K562 (cell line): ENCODE measurements around the gene GPR179. TPM values are rescaled to one million over a fixed set of nuclear protein-coding genes. Genes with fewer than 3 reads are reported as not detected.

Source experiments
- CBFA2T3 ChIP-seq: fragments of 450-650 bp; IDR thresholded peaks from 2 replicates; pipeline ENCODE4 v1.6.1; 2017
- CREM ChIP-seq: IDR thresholded peaks from 2 replicates; pipeline ENCODE4 v1.6.1; 2014; ENCODE audit warnings: antibody characterized with exemption, low read depth
- ELF1 ChIP-seq: fragments of 200-800 bp; sonication (Bioruptor generic); IDR thresholded peaks from 2 replicates; pipeline ENCODE4 v1.6.1; 2016; ENCODE audit warnings: missing genetic modification characterization, missing compliant biosample characterization
- EP400 ChIP-seq: fragments of 450-650 bp; IDR thresholded peaks from 2 replicates; pipeline ENCODE4 v1.6.1; 2017; ENCODE audit warnings: antibody characterized with exemption, mild to moderate bottlenecking, moderate library complexity
- HMGN3 ChIP-seq: IDR thresholded peaks from 2 replicates; pipeline ENCODE4 v1.6.1; 2011; ENCODE audit warnings: borderline replicate concordance, low read depth, mild to moderate bottlenecking, mixed read lengths, low read length; ENCODE audit not compliant: insufficient read length; ENCODE audit errors: extremely low read depth
- MEF2D ChIP-seq: conservative IDR thresholded peaks from 2 replicates; pipeline ENCODE4 v1.6.1; 2016; ENCODE audit warnings: low read depth, missing genetic modification characterization, missing compliant biosample characterization
- NR2C2 ChIP-seq, 2 experiments: fragments of 200-800 bp in 1 of 2; sonication (Bioruptor generic) in 1 of 2; sonication (generic) in 1 of 2; formaldehyde crosslinking in 1 of 2; IDR thresholded peaks; 2 replicates each; pipeline versions ENCODE4 v1.6.1 to v1.8.0; 2016 to 2022; ENCODE audit warnings: mild to moderate bottlenecking in 1 of 2, missing compliant biosample characterization in 1 of 2, missing genetic modification characterization in 1 of 2, missing genetic modification reagents in 1 of 2
- PATZ1 ChIP-seq: fragments of 250-450 bp; sonication (Bioruptor Pico); IDR thresholded peaks from 2 replicates; pipeline ENCODE4 v1.5.0; 2020; ENCODE audit warnings: mild to moderate bottlenecking, borderline replicate concordance
- PML ChIP-seq: IDR thresholded peaks from 2 replicates; pipeline ENCODE4 v1.6.1; 2012; ENCODE audit warnings: low read length, inconsistent platforms
- RAD51 ChIP-seq: fragments of 450-650 bp; IDR thresholded peaks from 2 replicates; pipeline ENCODE4 v1.7.1; 2016; ENCODE audit warnings: low read depth, mild to moderate bottlenecking, borderline replicate concordance
- SIN3B ChIP-seq: fragments of 450-650 bp; IDR thresholded peaks from 2 replicates; pipeline ENCODE4 v1.6.1; 2017; ENCODE audit warnings: low read depth, mild to moderate bottlenecking, moderate library complexity
- SMARCC2 ChIP-seq: fragments of 450-650 bp; IDR thresholded peaks from 2 replicates; pipeline ENCODE4 v1.6.1; 2017; ENCODE audit warnings: antibody characterized with exemption, moderate library complexity, mild to moderate bottlenecking, low read depth
- ZNF24 ChIP-seq: fragments of 450-650 bp; IDR thresholded peaks from 2 replicates; pipeline ENCODE4 v1.6.1; 2016
- polyA plus RNA-seq, 8 experiments: library from polyadenylated mRNA; depleted of rRNA in 4 of 8; stranded (reverse) in 5 of 8; unstranded in 3 of 8; fragments of >200 nt; fragmentation: Nextera tagmentation in 2 of 8; fragmentation: Illumina TruSeq in 1 of 8; extraction: Ambion mirVana in 2 of 8; extraction: Trizol in 1 of 8; gene quantifications; 2 replicates each; pipeline versions ENCODE4 v1.2.1 to v1.2.3, GENCODE V29; 2011 to 2014; ENCODE audit warnings: inconsistent platforms in 1 of 8, missing spikeins in 1 of 8
- total RNA-seq, 7 experiments: library from RNA; depleted of rRNA in 6 of 7; stranded (reverse); fragments of >200 nt in 6 of 7; fragmentation: Illumina TruSeq in 2 of 7; extraction: Trizol in 2 of 7; gene quantifications; 2 replicates each; pipeline versions ENCODE4 v1.2.1 to v1.2.3, GENCODE V29; 2011 to 2021; ENCODE audit warnings: low replicate concordance in 1 of 7
- TF ChIP-seq, protein P1 (sequence below): fragments of 250-450 bp; sonication (Bioruptor Pico); IDR thresholded peaks from 2 replicates; pipeline ENCODE4 v1.4.0; 2020
- TF ChIP-seq, protein P2 (sequence below): fragments of 450-650 bp; IDR thresholded peaks from 2 replicates; pipeline ENCODE4 v1.6.1; 2018; ENCODE audit not compliant: partially characterized antibody

Gene GPR179
- total and polyA plus RNA-seq, 9 of the 15 experiments (the other 6 are each of a cell fraction or from before 2014, with no cell fraction given): not detected

GRCh38 chr17:38351412-38352222 is 7.9 kb upstream of the GPR179 start, which contains the start of gene SOCS7 (continued):
- TF ChIP-seq, protein P1, sequence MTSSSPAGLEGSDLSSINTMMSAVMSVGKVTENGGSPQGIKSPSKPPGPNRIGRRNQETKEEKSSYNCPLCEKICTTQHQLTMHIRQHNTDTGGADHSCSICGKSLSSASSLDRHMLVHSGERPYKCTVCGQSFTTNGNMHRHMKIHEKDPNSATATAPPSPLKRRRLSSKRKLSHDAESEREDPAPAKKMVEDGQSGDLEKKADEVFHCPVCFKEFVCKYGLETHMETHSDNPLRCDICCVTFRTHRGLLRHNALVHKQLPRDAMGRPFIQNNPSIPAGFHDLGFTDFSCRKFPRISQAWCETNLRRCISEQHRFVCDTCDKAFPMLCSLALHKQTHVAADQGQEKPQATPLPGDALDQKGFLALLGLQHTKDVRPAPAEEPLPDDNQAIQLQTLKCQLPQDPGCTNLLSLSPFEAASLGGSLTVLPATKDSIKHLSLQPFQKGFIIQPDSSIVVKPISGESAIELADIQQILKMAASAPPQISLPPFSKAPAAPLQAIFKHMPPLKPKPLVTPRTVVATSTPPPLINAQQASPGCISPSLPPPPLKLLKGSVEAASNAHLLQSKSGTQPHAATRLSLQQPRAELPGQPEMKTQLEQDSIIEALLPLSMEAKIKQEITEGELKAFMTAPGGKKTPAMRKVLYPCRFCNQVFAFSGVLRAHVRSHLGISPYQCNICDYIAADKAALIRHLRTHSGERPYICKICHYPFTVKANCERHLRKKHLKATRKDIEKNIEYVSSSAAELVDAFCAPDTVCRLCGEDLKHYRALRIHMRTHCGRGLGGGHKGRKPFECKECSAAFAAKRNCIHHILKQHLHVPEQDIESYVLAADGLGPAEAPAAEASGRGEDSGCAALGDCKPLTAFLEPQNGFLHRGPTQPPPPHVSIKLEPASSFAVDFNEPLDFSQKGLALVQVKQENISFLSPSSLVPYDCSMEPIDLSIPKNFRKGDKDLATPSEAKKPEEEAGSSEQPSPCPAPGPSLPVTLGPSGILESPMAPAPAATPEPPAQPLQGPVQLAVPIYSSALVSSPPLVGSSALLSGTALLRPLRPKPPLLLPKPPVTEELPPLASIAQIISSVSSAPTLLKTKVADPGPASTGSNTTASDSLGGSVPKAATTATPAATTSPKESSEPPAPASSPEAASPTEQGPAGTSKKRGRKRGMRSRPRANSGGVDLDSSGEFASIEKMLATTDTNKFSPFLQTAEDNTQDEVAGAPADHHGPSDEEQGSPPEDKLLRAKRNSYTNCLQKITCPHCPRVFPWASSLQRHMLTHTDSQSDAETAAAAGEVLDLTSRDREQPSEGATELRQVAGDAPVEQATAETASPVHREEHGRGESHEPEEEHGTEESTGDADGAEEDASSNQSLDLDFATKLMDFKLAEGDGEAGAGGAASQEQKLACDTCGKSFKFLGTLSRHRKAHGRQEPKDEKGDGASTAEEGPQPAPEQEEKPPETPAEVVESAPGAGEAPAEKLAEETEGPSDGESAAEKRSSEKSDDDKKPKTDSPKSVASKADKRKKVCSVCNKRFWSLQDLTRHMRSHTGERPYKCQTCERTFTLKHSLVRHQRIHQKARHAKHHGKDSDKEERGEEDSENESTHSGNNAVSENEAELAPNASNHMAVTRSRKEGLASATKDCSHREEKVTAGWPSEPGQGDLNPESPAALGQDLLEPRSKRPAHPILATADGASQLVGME (CRISPR knock-in tag): 0 out of 2 replicates have a peak, but pooled peaks have one; percentile 40
- TF ChIP-seq PATZ1 (CRISPR knock-in tag): no peak
- TF ChIP-seq ZNF24: peak; percentile 52; the same call in 1 of the 2 replicates
- TF ChIP-seq CREM: peak; percentile 96
- TF ChIP-seq PML: peak; percentile 43; the same call in 1 of the 2 replicates
- TF ChIP-seq, protein P2, sequence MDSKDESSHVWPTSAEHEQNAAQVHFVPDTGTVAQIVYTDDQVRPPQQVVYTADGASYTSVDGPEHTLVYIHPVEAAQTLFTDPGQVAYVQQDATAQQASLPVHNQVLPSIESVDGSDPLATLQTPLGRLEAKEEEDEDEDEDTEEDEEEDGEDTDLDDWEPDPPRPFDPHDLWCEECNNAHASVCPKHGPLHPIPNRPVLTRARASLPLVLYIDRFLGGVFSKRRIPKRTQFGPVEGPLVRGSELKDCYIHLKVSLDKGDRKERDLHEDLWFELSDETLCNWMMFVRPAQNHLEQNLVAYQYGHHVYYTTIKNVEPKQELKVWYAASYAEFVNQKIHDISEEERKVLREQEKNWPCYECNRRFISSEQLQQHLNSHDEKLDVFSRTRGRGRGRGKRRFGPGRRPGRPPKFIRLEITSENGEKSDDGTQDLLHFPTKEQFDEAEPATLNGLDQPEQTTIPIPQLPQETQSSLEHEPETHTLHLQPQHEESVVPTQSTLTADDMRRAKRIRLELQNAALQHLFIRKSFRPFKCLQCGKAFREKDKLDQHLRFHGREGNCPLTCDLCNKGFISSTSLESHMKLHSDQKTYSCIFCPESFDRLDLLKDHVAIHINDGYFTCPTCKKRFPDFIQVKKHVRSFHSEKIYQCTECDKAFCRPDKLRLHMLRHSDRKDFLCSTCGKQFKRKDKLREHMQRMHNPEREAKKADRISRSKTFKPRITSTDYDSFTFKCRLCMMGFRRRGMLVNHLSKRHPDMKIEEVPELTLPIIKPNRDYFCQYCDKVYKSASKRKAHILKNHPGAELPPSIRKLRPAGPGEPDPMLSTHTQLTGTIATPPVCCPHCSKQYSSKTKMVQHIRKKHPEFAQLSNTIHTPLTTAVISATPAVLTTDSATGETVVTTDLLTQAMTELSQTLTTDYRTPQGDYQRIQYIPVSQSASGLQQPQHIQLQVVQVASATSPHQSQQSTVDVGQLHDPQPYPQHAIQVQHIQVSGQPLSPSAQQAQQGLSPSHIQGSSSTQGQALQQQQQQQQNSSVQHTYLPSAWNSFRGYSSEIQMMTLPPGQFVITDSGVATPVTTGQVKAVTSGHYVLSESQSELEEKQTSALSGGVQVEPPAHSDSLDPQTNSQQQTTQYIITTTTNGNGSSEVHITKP: peak; percentile 72
- TF ChIP-seq SIN3B: 0 out of 2 replicates have a peak, but pooled peaks have one; percentile 33
- peak; percentile 34; the same call in 1 of the 2 replicates for TF ChIP-seq ELF1 (tag)
- TF ChIP-seq HMGN3: peak; percentile 55
- TF ChIP-seq MEF2D (tag): no peak
- TF ChIP-seq NR2C2 (CRISPR knock-in tag; IDR thresholded peaks at IDR 0.05): no peak
- TF ChIP-seq NR2C2 (tag; IDR thresholded peaks at IDR 0.05): peak; percentile 86
- TF ChIP-seq SMARCC2: 0 out of 2 replicates have a peak, but pooled peaks have one; percentile 36
- peak; percentile 90 for TF ChIP-seq EP400
- peak; percentile 29; the same call in 1 of the 2 replicates for TF ChIP-seq CBFA2T3
- TF ChIP-seq RAD51: no peak
